Lung (tissue), 12 donors: ENCODE results near the gene PSMA7. TPM values are rescaled to one million over a fixed set of nuclear protein-coding genes. Genes with fewer than 3 reads are reported as not detected.

Source experiments
- ATAC-seq: fragments of 200-7000 bp; cut with Tn5 transposase; one replicate; pipeline ENCODE4 v1.9.1; 2020; ENCODE audit warnings: moderate number of reproducible peaks; ENCODE audit not compliant: insufficient read depth, low FRiP score
- DNase-seq, 3 donors: peaks; one replicate each; pipeline ENCODE4 v3.0.0-alpha.2; 2013 to 2017
- H3K27ac ChIP-seq, 2 donors: one replicate each; pipeline ENCODE4 v1.5.1; 2013; ENCODE audit warnings: mild to moderate bottlenecking in 2 of 2, moderate library complexity in 2 of 2, control low read depth in 1 of 2, inconsistent platforms in 1 of 2, low read depth in 1 of 2, low read length in 1 of 2
- H3K27me3 ChIP-seq, 3 donors: one replicate each; pipeline ENCODE4 v1.5.1; 2013; ENCODE audit warnings: low read length in 2 of 3; ENCODE audit not compliant: control insufficient read depth in 3 of 3, insufficient read depth in 3 of 3
- H3K36me3 ChIP-seq, 4 donors: one replicate each; pipeline ENCODE4 v1.5.1; 2013; ENCODE audit warnings: low read length in 4 of 4, mild to moderate bottlenecking in 1 of 4, moderate library complexity in 1 of 4; ENCODE audit not compliant: control insufficient read depth in 4 of 4, insufficient read depth in 4 of 4
- H3K4me1 ChIP-seq, 5 donors: one replicate each; pipeline ENCODE4 v1.5.1; 2013; ENCODE audit warnings: low read length in 5 of 5, mild to moderate bottlenecking in 2 of 5, moderate library complexity in 1 of 5; ENCODE audit not compliant: control insufficient read depth in 5 of 5, insufficient read depth in 5 of 5
- H3K4me3 ChIP-seq: one replicate; pipeline ENCODE4 v1.5.1; 2013; ENCODE audit warnings: mild to moderate bottlenecking, control low read depth, moderate library complexity
- H3K9ac ChIP-seq, 2 donors: one replicate each; pipeline ENCODE4 v1.5.1; 2013; ENCODE audit warnings: low read length in 2 of 2, control low read depth in 1 of 2; ENCODE audit not compliant: insufficient read depth in 1 of 2
- H3K9me3 ChIP-seq, 4 donors: one replicate each; pipeline ENCODE4 v1.5.1; 2013; ENCODE audit warnings: low read length in 3 of 4, mild to moderate bottlenecking in 1 of 4, moderate library complexity in 1 of 4; ENCODE audit not compliant: control insufficient read depth in 4 of 4, insufficient read depth in 3 of 4
- CTCF ChIP-seq: IDR thresholded peaks from 2 replicates; pipeline ENCODE4 v1.5.1; 2012; ENCODE audit warnings: mild to moderate bottlenecking; ENCODE audit errors: control extremely low read depth, extremely low read depth
- WGBS, 2 donors: extraction: QIAGEN DNeasy Blood & Tissue Kit; methylation state at CpG; one replicate each; pipeline ENCODE4 v1.1.7; 2013; 5-methylcytosine and 5-hydroxymethylcytosine counted together
- polyA plus RNA-seq, 2 donors: library from polyadenylated mRNA; stranded (reverse); fragments of 200-250 nt; gene quantifications; one replicate each; pipeline ENCODE4 v1.2.1, GENCODE V29; 2013
- total RNA-seq, 2 donors: library from RNA; depleted of rRNA in 1 of 2; stranded (reverse); fragments of >200 nt in 1 of 2; gene quantifications; one replicate each; pipeline ENCODE4 v1.2.1, GENCODE V29; 2014 to 2021
- donor health status: control.
- donor health status: control.
- donor health status: Bipolar disorder and iron deficiency.
- donor health status: healthy.
- donor health status: DM: yes; HTN: yes; CAD: no.

The PSMA7 gene
- total and polyA plus RNA-seq, 4 donors = 100 to 478 (median 258) TPM

DNA sequence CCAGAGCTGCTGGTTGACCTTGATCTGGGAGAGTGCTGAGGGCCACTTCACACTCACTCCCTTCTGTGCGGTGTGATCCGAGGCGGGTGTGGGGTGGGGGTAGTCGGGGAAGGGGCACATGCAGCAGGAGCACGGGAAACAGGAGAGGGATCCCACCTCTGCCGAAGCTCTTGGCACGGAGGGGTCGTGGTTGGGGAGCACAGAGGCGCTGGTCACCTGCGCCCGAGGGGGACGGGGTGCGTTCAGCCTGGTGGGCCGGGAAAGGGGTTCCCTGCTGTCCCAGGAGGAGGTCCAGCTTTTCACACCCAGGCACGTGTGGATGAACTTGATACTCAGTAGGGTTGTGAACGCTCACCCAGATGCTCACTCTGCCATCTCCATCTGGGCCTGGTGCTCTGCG, 17.7 kb upstream of the PSMA7 start:
- DNase-seq = no peak

GRCh38 chr20:62160253-62160652, 17.1 kb upstream of the PSMA7 start:
- ATAC-seq (no peak), DNase-seq (no peak)
- H3K4me3 ChIP-seq = no peak overlapping the region
- H3K27me3 ChIP-seq = no peaks in the 10 kb centered on the region
- H3K9ac ChIP-seq = no peak overlapping the region
- no peak overlapping the region for H3K27ac ChIP-seq
- WGBS, 2 donors = 94 to 96% methylated on average over 9 of the region's 9 CpGs
- no peak for TF ChIP-seq CTCF
- no peaks in the 10 kb centered on the region for H3K9me3 ChIP-seq
- peaks cover 0 to 5% (median 0%) of the 10 kb centered on the region in 5 donors for H3K4me1 ChIP-seq
- H3K36me3 ChIP-seq = peaks cover 1 to 46% (median 10%) of the 10 kb centered on the region in 4 donors

More for the DNA sequence above, 17.7 kb upstream of the PSMA7 start:
- Histone ChIP-seq H3K36me3 (peaks cover 5 to 52% (median 12%) of the 10 kb centered on the region in 4 donors), H3K27me3 (no peaks in the 10 kb centered on the region), H3K27ac (no peak overlapping the region), H3K4me3 (no peak overlapping the region), H3K4me1 (peaks cover 0 to 5% (median 0%) of the 10 kb centered on the region in 5 donors), H3K9me3 (no peaks in the 10 kb centered on the region), H3K9ac (no peak overlapping the region)
- ATAC-seq = no peak
- no peak for TF ChIP-seq CTCF
- 93 to 94% methylated on average over 17 of the region's 17 CpGs for WGBS, 2 donors

GRCh38 chr20:62159839-62160238, 16.6 kb upstream of the PSMA7 start:
- Histone ChIP-seq H3K4me3 (no peak overlapping the region), H3K27ac (no peak overlapping the region), H3K36me3 (peaks cover 0 to 42% (median 10%) of the 10 kb centered on the region in 4 donors), H3K9ac (no peak overlapping the region), H3K9me3 (no peaks in the 10 kb centered on the region), H3K27me3 (no peaks in the 10 kb centered on the region), H3K4me1 (peaks cover 0 to 5% (median 0%) of the 10 kb centered on the region in 5 donors)
- no peak for ATAC-seq
- DNase-seq = no peak
- no peak for TF ChIP-seq CTCF
- 80 to 90% methylated on average over 14 of the region's 14 CpGs for WGBS, 2 donors

DNA sequence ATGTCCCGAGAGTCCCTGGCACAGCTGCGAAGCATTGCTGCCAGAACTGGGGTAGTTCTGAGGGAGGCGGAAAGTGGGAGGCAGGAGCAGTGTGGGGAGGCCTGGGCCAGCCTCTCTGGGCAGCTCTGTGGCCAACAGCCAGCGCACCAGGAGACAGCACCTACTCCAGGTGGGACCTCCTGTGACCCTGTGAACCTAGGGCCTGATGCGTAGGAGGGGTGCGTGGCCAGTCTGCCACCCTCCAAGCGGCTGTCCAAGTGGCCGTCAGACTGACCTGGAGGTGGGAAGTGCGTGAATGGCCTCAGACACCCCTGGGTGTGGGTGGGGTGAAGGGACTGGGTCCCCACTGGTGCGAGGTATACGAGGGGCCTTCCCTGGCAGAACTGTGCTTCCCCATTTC, 15.9 kb upstream of the PSMA7 start:
- WGBS, 2 donors = 88 to 96% methylated on average over 11 of the region's 11 CpGs
- Histone ChIP-seq H3K9ac (no peak overlapping the region), H3K36me3 (peaks cover 0 to 40% (median 7%) of the 10 kb centered on the region in 4 donors)

More for the DNA sequence above, 15.9 kb upstream of the PSMA7 start:
- ATAC-seq = no peak
- DNase-seq = no peak
- no peak overlapping the region for H3K27ac ChIP-seq
- no peak for TF ChIP-seq CTCF
- H3K4me3 ChIP-seq = no peak overlapping the region
- peaks cover 0 to 5% (median 0%) of the 10 kb centered on the region in 5 donors for H3K4me1 ChIP-seq
- no peaks in the 10 kb centered on the region for H3K27me3 ChIP-seq
- no peaks in the 10 kb centered on the region for H3K9me3 ChIP-seq
